ENCODE measurements around the gene DCLK1. TPM values are rescaled to one million over a fixed set of nuclear protein-coding genes. Genes with fewer than 3 reads are reported as not detected.

The DCLK1 gene
- total and polyA plus RNA-seq, 5 donors from 2014 or later, result not detected

DNA sequence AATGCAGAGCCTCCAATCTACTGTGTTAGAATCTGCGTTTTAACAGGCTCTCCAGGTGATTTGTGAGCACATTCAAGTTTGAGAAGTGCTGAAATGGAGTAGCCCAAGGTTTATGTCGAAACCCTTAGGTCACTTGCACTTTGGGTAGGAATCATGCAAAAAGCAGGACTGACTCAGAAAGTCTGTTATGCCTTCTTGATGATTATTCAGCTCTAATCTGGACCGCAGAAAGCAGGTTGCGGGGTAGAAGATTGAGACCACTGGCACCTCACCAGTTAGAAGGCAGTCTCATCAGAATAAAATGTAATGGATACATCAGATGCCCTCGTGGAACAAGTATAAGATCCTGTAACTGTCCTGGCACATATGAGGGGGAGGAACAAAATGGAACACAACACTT, 326.3 kb downstream of the DCLK1 start:
- ATAC-seq (ENCODE audit: low read depth in 2 of 2), result no peak
- no peak overlapping the region for H3K27ac Mint-ChIP-seq
- H3K4me1 ChIP-seq (ENCODE audit: control insufficient read depth, insufficient read depth, low read length, poor library complexity, severe bottlenecking), result no peaks in the 10 kb centered on the region
- H3K27me3 Mint-ChIP-seq, result no peaks in the 10 kb centered on the region
- peaks cover 0 to 2% of the 10 kb centered on the region in 2 experiments for H3K9me3 ChIP-seq (ENCODE audit: control insufficient read depth in 2 of 2, low read length in 2 of 2)
- H3K36me3 ChIP-seq (ENCODE audit: control insufficient read depth, insufficient read depth, low read length), result no peaks in the 10 kb centered on the region
- no peak overlapping the region for H3K27ac ChIP-seq (ENCODE audit: insufficient read depth, low read length, poor library complexity, severe bottlenecking)
- H3K4me3 Mint-ChIP-seq, result no peak overlapping the region
- no peaks in the 10 kb centered on the region for H3K4me1 Mint-ChIP-seq
- no peaks in the 10 kb centered on the region for H3K27me3 ChIP-seq (ENCODE audit: control insufficient read depth, insufficient read depth, low read length)
- no peak overlapping the region for H3K4me3 ChIP-seq (ENCODE audit: low read depth, low read length)
- DNase-seq, result no peak
- H3K9me3 Mint-ChIP-seq, result peaks cover 0 to 3% (median 0%) of the 10 kb centered on the region in 7 donors
- H3K36me3 Mint-ChIP-seq, result no peaks in the 10 kb centered on the region

DNA sequence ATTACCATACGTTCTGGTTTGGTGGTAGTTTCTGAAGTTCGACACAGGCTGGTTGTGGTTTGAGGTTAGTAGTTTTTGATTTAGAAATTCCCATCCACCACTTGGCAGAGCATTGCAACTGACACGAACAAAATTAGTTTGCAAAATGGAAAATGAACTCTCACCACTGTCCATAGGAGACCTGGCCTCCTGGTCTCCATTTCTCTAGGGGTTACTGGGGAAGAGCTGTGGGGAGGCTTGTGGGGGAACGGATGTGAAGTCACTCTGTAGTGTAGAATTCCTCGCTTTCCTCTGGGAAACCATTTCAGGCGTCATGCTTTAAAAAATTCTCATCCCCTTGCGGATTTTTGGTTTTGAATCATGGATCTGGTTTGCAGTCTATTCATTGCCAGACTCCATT, 333.2 kb downstream of the DCLK1 start:
- no peaks in the 10 kb centered on the region for H3K36me3 Mint-ChIP-seq
- ATAC-seq (ENCODE audit: low read depth in 2 of 2) (no peak), DNase-seq (no peak)
- Histone ChIP-seq H3K27ac (ENCODE audit: insufficient read depth, low read length, poor library complexity, severe bottlenecking) (no peak overlapping the region), H3K36me3 (ENCODE audit: control insufficient read depth, insufficient read depth, low read length) (no peaks in the 10 kb centered on the region), H3K4me3 (ENCODE audit: low read depth, low read length) (no peak overlapping the region), H3K4me1 (ENCODE audit: control insufficient read depth, insufficient read depth, low read length, poor library complexity, severe bottlenecking) (no peaks in the 10 kb centered on the region), H3K27me3 (ENCODE audit: control insufficient read depth, insufficient read depth, low read length) (no peaks in the 10 kb centered on the region), H3K9me3 (ENCODE audit: control insufficient read depth in 2 of 2, low read length in 2 of 2) (no peaks in the 10 kb centered on the region)
- no peak overlapping the region for H3K4me3 Mint-ChIP-seq
- no peak overlapping the region for H3K27ac Mint-ChIP-seq
- H3K27me3 Mint-ChIP-seq, result no peaks in the 10 kb centered on the region
- no peaks in the 10 kb centered on the region for H3K4me1 Mint-ChIP-seq
- H3K9me3 Mint-ChIP-seq, result peaks cover 0 to 5% (median 1%) of the 10 kb centered on the region in 7 donors

GRCh38 chr13:35797244-35797643, 333.9 kb downstream of the DCLK1 start:
- Mint-ChIP-seq H3K36me3 (no peaks in the 10 kb centered on the region), H3K9me3 (peaks cover 0 to 5% (median 1%) of the 10 kb centered on the region in 7 donors), H3K4me3 (no peak overlapping the region), H3K27ac (no peak overlapping the region), H3K27me3 (no peaks in the 10 kb centered on the region), H3K4me1 (no peaks in the 10 kb centered on the region)
- Histone ChIP-seq H3K36me3 (ENCODE audit: control insufficient read depth, insufficient read depth, low read length) (no peaks in the 10 kb centered on the region), H3K4me1 (ENCODE audit: control insufficient read depth, insufficient read depth, low read length, poor library complexity, severe bottlenecking) (no peaks in the 10 kb centered on the region), H3K27me3 (ENCODE audit: control insufficient read depth, insufficient read depth, low read length) (no peaks in the 10 kb centered on the region), H3K9me3 (ENCODE audit: control insufficient read depth in 2 of 2, low read length in 2 of 2) (no peaks in the 10 kb centered on the region), H3K4me3 (ENCODE audit: low read depth, low read length) (no peak overlapping the region), H3K27ac (ENCODE audit: insufficient read depth, low read length, poor library complexity, severe bottlenecking) (no peak overlapping the region)
- no peak for ATAC-seq (ENCODE audit: low read depth in 2 of 2)
- no peak for DNase-seq

DNA sequence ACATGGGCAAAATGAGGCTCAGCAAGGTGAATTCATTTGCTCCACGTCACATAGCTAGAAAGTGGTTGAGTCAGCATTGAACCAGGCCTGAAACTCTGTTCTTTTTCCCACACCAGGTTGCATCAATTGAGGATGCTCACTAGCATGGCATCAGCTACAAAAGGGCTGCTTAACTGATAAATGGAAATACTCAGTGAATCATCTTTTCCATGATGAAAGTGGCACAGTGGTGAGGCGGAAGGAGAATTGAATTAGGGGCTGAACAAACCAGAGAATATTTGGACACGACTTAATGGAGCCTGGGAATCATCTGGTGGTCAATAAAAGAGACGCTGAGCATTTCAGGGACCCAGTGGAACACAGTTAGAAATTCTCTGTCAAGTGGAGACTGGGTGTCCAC, 334.6 kb downstream of the DCLK1 start:
- no peaks in the 10 kb centered on the region for H3K27me3 Mint-ChIP-seq
- H3K4me1 Mint-ChIP-seq, result no peaks in the 10 kb centered on the region
- Histone ChIP-seq H3K36me3 (ENCODE audit: control insufficient read depth, insufficient read depth, low read length) (no peaks in the 10 kb centered on the region), H3K27ac (ENCODE audit: insufficient read depth, low read length, poor library complexity, severe bottlenecking) (no peak overlapping the region), H3K27me3 (ENCODE audit: control insufficient read depth, insufficient read depth, low read length) (no peaks in the 10 kb centered on the region), H3K4me1 (ENCODE audit: control insufficient read depth, insufficient read depth, low read length, poor library complexity, severe bottlenecking) (no peaks in the 10 kb centered on the region), H3K9me3 (ENCODE audit: control insufficient read depth in 2 of 2, low read length in 2 of 2) (no peaks in the 10 kb centered on the region), H3K4me3 (ENCODE audit: low read depth, low read length) (no peak overlapping the region)
- no peak overlapping the region for H3K27ac Mint-ChIP-seq
- no peak for ATAC-seq (ENCODE audit: low read depth in 2 of 2)
- no peak overlapping the region for H3K4me3 Mint-ChIP-seq
- H3K36me3 Mint-ChIP-seq, result no peaks in the 10 kb centered on the region
- H3K9me3 Mint-ChIP-seq, result peaks cover 0 to 5% (median 2%) of the 10 kb centered on the region in 7 donors
- DNase-seq, result no peak

- Histone ChIP-seq H3K36me3 (ENCODE audit: control insufficient read depth, insufficient read depth, low read length) (no peaks in the 10 kb centered on the region), H3K27me3 (ENCODE audit: control insufficient read depth, insufficient read depth, low read length) (no peaks in the 10 kb centered on the region), H3K27ac (ENCODE audit: insufficient read depth, low read length, poor library complexity, severe bottlenecking) (no peak overlapping the region), H3K9me3 (ENCODE audit: control insufficient read depth in 2 of 2, low read length in 2 of 2) (no peaks in the 10 kb centered on the region), H3K4me3 (ENCODE audit: low read depth, low read length) (no peak overlapping the region), H3K4me1 (ENCODE audit: control insufficient read depth, insufficient read depth, low read length, poor library complexity, severe bottlenecking) (no peaks in the 10 kb centered on the region)
- Mint-ChIP-seq H3K4me3 (no peak overlapping the region), H3K27me3 (no peaks in the 10 kb centered on the region), H3K9me3 (peaks cover 0 to 5% (median 3%) of the 10 kb centered on the region in 7 donors), H3K36me3 (no peaks in the 10 kb centered on the region), H3K4me1 (no peaks in the 10 kb centered on the region), H3K27ac (no peak overlapping the region)
- DNase-seq (no peak), ATAC-seq (ENCODE audit: low read depth in 2 of 2) (no peak)
Observed at GRCh38 chr13:35794734-35795389, 336.3 kb downstream of the DCLK1 start.

- Histone ChIP-seq H3K4me1 (ENCODE audit: control insufficient read depth, insufficient read depth, low read length, poor library complexity, severe bottlenecking) (no peaks in the 10 kb centered on the region), H3K27me3 (ENCODE audit: control insufficient read depth, insufficient read depth, low read length) (no peaks in the 10 kb centered on the region), H3K27ac (ENCODE audit: insufficient read depth, low read length, poor library complexity, severe bottlenecking) (no peak overlapping the region), H3K4me3 (ENCODE audit: low read depth, low read length) (no peak overlapping the region), H3K36me3 (ENCODE audit: control insufficient read depth, insufficient read depth, low read length) (no peaks in the 10 kb centered on the region), H3K9me3 (ENCODE audit: control insufficient read depth in 2 of 2, low read length in 2 of 2) (no peaks in the 10 kb centered on the region)
- no peak overlapping the region for H3K27ac Mint-ChIP-seq
- H3K36me3 Mint-ChIP-seq, result no peaks in the 10 kb centered on the region
- no peaks in the 10 kb centered on the region for H3K4me1 Mint-ChIP-seq
- no peak for DNase-seq
- H3K4me3 Mint-ChIP-seq, result no peak overlapping the region
- no peak for ATAC-seq (ENCODE audit: low read depth in 2 of 2)
- H3K9me3 Mint-ChIP-seq, result peaks cover 0 to 5% (median 3%) of the 10 kb centered on the region in 7 donors
- no peaks in the 10 kb centered on the region for H3K27me3 Mint-ChIP-seq
Observed at GRCh38 chr13:35793823-35794222, 337.4 kb downstream of the DCLK1 start.

GRCh38 chr13:35792911-35793310, 338.3 kb downstream of the DCLK1 start:
- Histone ChIP-seq H3K4me3 (ENCODE audit: low read depth, low read length) (no peak overlapping the region), H3K4me1 (ENCODE audit: control insufficient read depth, insufficient read depth, low read length, poor library complexity, severe bottlenecking) (no peaks in the 10 kb centered on the region), H3K27ac (ENCODE audit: insufficient read depth, low read length, poor library complexity, severe bottlenecking) (no peak overlapping the region), H3K36me3 (ENCODE audit: control insufficient read depth, insufficient read depth, low read length) (no peaks in the 10 kb centered on the region), H3K27me3 (ENCODE audit: control insufficient read depth, insufficient read depth, low read length) (no peaks in the 10 kb centered on the region), H3K9me3 (ENCODE audit: control insufficient read depth in 2 of 2, low read length in 2 of 2) (no peaks in the 10 kb centered on the region)
- no peak for ATAC-seq (ENCODE audit: low read depth in 2 of 2)
- no peak for DNase-seq
- Mint-ChIP-seq H3K27ac (no peak overlapping the region), H3K36me3 (no peaks in the 10 kb centered on the region), H3K4me1 (no peaks in the 10 kb centered on the region), H3K9me3 (peaks cover 0 to 5% (median 3%) of the 10 kb centered on the region in 7 donors), H3K4me3 (no peak overlapping the region), H3K27me3 (no peaks in the 10 kb centered on the region)

DNA sequence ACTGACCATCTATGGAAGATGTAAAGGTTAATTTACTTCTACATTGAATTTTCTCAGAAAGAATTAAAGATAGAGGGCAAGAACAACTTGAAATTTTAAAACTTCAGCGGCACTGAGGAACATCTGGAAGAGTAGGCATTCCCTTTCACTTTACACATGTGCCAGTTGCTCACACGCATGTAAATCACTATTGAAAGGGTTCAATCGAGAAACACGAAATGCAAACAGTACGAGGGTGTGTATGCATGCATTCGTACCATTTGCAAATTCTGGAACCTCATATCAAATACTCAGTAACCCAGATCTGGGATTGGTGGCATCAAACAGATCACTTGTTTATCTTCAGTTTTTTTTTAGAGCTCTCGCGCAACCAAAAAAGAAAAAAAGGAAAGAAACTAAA, 339.2 kb downstream of the DCLK1 start:
- no peak overlapping the region for H3K27ac Mint-ChIP-seq
- no peaks in the 10 kb centered on the region for H3K4me1 Mint-ChIP-seq
- ATAC-seq (ENCODE audit: low read depth in 2 of 2) (no peak), DNase-seq (no peak)
- Histone ChIP-seq H3K27ac (ENCODE audit: insufficient read depth, low read length, poor library complexity, severe bottlenecking) (no peak overlapping the region), H3K4me1 (ENCODE audit: control insufficient read depth, insufficient read depth, low read length, poor library complexity, severe bottlenecking) (no peaks in the 10 kb centered on the region), H3K4me3 (ENCODE audit: low read depth, low read length) (no peak overlapping the region), H3K36me3 (ENCODE audit: control insufficient read depth, insufficient read depth, low read length) (no peaks in the 10 kb centered on the region), H3K27me3 (ENCODE audit: control insufficient read depth, insufficient read depth, low read length) (no peaks in the 10 kb centered on the region), H3K9me3 (ENCODE audit: control insufficient read depth in 2 of 2, low read length in 2 of 2) (no peaks in the 10 kb centered on the region)
- peaks cover 0 to 5% (median 3%) of the 10 kb centered on the region in 7 donors for H3K9me3 Mint-ChIP-seq
- no peaks in the 10 kb centered on the region for H3K36me3 Mint-ChIP-seq
- no peaks in the 10 kb centered on the region for H3K27me3 Mint-ChIP-seq
- H3K4me3 Mint-ChIP-seq, result no peak overlapping the region
